Erythroblast (primary cell): ENCODE measurements around the gene KLHL7.

ENCODE experiments used
- GATA1 ChIP-seq: IDR thresholded peaks from 2 replicates; pipeline ENCODE4 v1.6.1; 2011; ENCODE audit warnings: low read depth, mild to moderate bottlenecking, control low read depth, low read length, moderate library complexity
- POLR2A ChIP-seq: IDR thresholded peaks from 2 replicates; pipeline ENCODE4 v1.6.1; 2011; ENCODE audit warnings: mild to moderate bottlenecking, low read length

DNA sequence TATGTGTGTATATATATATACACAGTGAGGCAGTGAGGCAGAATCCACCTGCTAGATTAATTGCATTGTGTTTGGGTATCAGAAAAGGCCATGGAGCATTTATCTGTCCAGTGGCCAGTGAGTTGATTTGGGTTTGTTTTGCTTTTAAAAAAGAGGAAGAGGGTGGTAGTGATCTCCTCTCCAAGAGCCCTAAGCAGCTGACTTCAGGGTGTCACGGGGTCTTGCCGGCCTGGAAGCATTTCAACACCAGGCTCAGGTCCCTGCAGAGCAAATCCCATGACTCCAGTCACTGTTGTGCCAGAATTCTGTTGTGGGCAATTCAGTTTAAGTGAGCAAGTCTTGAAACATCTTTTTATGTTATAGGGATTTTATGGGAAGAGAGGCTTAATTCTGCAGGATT is 110.4 kb downstream of the KLHL7 start:
- TF ChIP-seq POLR2A (no peak), GATA1 (no peak)
